ENCODE data around the gene SPATA6. TPM values are rescaled to one million over a fixed set of nuclear protein-coding genes. Genes with fewer than 3 reads are reported as not detected.

The SPATA6 gene
- total RNA-seq, 1 donor from 2014 or later = 1.6 TPM

DNA sequence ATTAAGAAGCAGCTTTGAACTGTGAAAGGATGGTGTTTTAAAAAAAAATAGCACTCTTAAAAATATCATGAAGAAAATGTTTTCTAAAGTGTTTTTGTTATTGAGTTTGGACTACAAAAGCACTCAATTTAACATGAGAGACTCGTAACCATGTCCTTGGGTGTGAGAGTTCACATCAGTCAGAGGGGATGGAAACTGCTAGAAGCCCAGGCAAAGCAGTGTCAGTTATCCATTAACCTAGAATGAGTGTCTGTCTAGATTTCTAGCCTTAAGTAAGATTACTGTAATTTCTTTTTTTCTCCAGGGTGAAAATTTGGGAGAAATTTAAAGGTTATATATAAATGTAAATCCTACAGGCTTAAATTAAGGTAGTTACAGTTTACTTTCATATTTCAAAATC, 217.8 kb downstream of the SPATA6 start:
- no peak for DNase-seq (ENCODE audit: low read depth, low spot score)

DNA sequence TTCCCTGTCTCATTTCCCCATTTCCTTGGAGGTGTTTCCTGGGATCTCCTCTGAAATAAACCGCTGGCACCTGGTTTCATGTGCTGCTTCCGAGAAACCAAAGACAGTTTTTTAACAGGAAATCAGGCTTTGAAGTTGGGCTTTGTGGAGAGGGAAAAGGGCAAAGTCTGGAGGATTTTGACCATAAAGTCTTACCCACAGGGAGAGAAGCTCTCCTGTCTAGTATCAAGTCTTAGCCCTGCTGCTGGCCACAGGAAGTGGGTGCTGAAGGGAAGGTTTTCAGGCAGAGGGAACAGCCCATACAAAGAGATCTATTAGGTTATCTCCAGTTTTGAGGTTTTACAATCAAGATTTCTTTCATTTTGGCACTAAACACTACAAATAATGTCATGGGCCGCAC, 220.2 kb downstream of the SPATA6 start:
- no peak for DNase-seq (ENCODE audit: low read depth, low spot score)

DNA sequence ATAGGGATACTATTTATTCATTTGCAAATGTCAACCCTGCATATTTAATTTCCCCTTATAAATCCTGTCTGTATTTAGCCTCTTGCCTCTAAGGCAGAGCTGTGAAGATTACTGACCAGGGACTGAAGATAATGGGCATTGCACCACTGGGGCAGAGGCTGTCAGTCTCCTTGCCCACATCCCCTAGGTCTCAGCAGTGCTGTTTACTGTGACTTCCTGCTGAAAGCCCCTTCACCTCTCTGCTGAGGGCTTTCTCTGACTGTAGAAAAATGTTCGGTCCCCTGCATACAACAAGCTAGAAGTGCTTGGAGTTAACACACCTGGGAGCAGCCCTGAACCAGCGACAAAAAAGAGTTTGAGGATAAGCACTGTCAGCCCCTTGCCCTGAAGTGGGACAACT, 220.7 kb downstream of the SPATA6 start:
- no peak for DNase-seq (ENCODE audit: low read depth, low spot score)

DNA sequence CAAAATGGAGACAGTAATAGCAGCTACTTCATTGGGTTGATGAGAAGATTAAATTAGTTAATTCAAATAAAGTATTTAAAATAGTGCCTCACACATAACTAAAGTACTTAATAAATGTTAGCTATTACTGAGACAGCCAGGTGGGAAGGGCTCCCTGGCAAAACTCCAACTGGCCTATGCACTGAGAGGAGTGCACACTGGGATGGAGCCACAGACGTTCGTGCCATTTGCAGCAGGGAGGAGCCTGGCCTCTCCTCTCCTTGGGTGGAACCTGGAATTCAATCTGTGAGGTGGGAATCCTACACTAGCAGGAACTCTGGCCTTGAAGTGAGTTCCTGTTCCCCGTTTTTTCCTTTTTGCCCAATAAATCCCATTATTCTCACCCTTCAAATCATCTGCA, 221.4 kb downstream of the SPATA6 start:
- no peak for DNase-seq (ENCODE audit: low read depth, low spot score)

DNA sequence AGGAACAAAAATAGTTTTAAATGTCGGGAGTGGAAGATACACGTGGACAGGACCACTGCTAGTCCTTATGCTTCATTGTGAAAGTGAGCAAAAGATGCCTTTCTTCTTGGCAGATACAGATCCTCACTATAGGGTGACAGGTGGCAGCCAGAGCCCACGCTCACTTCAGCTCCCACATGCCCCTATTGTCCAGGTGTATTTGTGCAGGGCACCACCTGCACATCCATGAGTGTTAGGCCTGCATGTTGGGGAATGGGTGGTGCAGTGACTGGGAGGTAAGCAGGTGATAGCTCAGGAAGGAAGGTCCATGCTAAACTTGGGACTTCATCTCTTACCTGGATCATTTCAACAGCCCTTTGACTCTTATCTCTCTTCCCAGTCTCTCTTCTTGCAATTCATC, 222.1 kb downstream of the SPATA6 start:
- DNase-seq (ENCODE audit: low read depth, low spot score) = no peak

DNA sequence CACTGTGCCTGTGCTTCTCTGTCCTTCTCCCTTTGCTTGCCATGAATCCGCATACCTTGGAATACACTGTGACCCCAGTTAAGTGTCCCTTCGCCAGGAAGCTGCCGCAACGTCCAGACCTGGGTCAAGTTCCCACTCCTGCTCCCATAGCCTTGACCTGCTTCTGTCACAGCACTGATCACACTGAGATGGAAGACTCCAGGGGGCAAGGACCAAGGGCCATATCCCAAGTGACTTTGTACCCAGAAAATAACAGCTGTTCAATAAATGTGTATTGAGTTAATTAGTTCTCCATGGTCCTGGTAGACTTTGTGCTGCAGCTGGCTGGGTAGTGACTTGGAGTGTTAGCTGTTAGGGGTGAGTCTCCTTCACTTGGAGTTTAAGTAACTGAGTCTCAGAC, 223.6 kb downstream of the SPATA6 start:
- no peak for DNase-seq (ENCODE audit: low read depth, low spot score)

DNA sequence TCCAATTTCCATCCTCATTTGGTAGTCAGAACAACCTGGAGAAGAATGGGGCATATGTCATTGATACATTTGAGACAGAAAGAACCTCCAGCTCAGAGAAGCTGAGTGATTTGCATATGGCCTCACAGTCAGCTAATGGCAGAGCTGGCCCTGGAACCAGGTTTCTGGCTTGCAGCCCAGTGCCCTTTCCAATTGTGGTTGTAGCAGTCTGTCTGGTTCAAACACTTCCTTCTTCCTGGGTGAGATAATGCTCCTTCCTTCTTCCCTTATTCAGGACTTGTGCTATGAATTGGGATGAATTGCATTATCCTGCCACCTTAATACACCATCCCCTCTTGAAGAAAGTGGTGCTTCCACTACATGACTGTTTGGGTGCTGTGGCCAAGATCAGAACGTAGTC, 225.3 kb downstream of the SPATA6 start:
- DNase-seq (ENCODE audit: low read depth, low spot score) = no peak

Other genes with a start within 250 kb of the SPATA6 start
- not detected in 2 replicates for gene SLC5A9, start 249.5 kb downstream of the SPATA6 start, total RNA-seq